Mucosa of rectum (tissue), 2 donors: Measurements from ENCODE around the gene GRIN2D.
"Not testable (repeated sequence)": the region's sequence is repeated elsewhere in the genome, so short reads cannot be mapped to it uniquely, and the experiment has no call there.

Source experiments
- H3K27ac ChIP-seq, 2 donors: one replicate each; pipeline ENCODE4 v1.7.0; 2013; ENCODE audit warnings: inconsistent platforms in 2 of 2, low read depth in 2 of 2, low read length in 2 of 2
- H3K27me3 ChIP-seq, 2 donors: one replicate each; pipeline ENCODE4 v1.7.0; 2013; ENCODE audit warnings: low read length in 2 of 2; ENCODE audit not compliant: control insufficient read depth in 2 of 2, insufficient read depth in 2 of 2
- H3K36me3 ChIP-seq, 2 donors: one replicate each; pipeline ENCODE4 v1.7.0; 2013; ENCODE audit warnings: low read length in 2 of 2; ENCODE audit not compliant: control insufficient read depth in 2 of 2, insufficient read depth in 2 of 2
- H3K4me1 ChIP-seq, 2 donors: one replicate each; pipeline ENCODE4 v1.7.0; 2013; ENCODE audit warnings: low read length in 2 of 2, mild to moderate bottlenecking in 1 of 2; ENCODE audit not compliant: control insufficient read depth in 2 of 2, insufficient read depth in 2 of 2
- H3K4me3 ChIP-seq, 2 donors: one replicate each; pipeline ENCODE4 v1.7.0; 2013; ENCODE audit warnings: low read length in 2 of 2
- H3K9ac ChIP-seq, 2 donors: one replicate each; pipeline ENCODE4 v1.7.0; 2013; ENCODE audit warnings: low read length in 2 of 2, low read depth in 1 of 2, mild to moderate bottlenecking in 1 of 2
- H3K9me3 ChIP-seq, 2 donors: one replicate each; pipeline ENCODE4 v1.7.0; 2013; ENCODE audit warnings: low read length in 2 of 2; ENCODE audit not compliant: control insufficient read depth in 2 of 2
- donor health status: healthy.
- donor health status: Normal muscosa, but diverticular disease.

The GRIN2D gene

DNA sequence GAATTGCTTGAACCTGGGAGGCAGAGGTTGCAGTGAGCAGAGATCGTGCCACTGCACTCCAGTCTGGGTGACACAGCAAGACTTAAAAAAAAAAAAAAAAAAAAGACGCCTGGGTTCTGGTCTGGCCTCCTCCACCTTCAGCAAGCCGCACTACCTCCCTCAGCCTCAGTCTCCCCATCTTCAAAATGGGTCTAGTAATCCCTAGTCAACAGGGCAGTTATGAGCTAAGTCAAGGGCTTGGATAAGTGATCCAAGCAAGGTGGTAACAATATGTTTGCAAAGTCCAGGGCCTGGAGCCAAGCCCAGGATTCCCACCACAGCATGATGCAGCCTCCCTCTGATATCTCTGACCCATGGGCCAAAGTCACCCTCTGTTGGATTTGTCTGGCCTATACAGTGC lies 6.5 kb upstream of the GRIN2D start:
- no peaks in the 10 kb centered on the region for H3K27me3 ChIP-seq
- no peak overlapping the region for H3K27ac ChIP-seq
- no peaks in the 10 kb centered on the region for H3K9me3 ChIP-seq
- no peak overlapping the region for H3K4me3 ChIP-seq
- peaks cover 41 to 52% of the 10 kb centered on the region in 2 donors for H3K36me3 ChIP-seq
- H3K4me1 ChIP-seq = peaks cover 0 to 3% of the 10 kb centered on the region in 2 donors
- H3K9ac ChIP-seq = no peak overlapping the region

DNA sequence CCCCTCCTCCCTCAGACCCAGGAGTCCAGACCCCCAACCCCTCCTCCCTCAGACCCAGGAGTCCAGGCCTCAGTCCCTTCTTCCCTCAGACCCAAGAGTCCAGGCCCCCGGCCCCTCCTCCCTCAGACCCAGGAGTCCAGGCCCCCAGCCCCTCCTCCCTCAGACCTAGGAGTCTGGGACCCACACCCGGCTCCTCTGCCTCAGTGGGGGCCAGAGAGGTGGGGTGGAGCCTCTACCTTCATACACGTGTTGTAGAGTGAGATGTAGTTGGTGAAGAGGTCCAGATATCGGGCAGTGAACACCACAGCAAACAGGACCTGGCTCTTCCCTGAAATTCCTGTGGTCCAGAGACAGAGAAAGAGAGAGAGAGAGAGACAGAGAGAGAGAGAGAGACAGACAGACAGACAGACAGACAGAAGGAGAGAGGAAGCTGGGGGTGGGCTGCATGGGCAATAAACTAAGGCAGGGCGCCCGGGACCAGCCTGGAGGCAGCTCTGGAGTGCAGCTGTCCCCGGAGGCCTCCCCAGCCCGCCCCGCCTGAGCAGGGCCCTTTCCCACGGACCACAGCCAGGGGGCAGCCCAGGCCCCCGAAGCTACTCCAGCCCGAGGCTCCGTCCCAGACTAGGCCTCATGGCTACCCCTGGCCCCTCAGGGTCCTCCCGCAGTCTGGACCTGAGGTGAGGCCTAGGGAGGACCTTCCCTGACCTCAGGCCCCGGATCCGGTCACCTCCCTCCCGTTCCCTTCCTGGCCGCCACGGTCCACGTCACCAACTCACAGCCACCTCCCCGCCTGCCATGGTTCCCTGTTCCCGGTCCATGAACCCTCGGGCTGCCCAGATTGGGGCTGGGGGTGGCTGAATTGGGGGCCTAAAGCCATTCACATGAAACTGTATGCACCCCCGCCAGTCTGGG lies 3.0 kb upstream of the GRIN2D start:
- peak overlapping the region; percentile 91 to 99 for H3K9ac ChIP-seq
- peaks cover 16 to 26% of the 10 kb centered on the region in 2 donors for H3K36me3 ChIP-seq
- peaks cover 14 to 25% of the 10 kb centered on the region in 2 donors for H3K27me3 ChIP-seq
- peak overlapping the region; percentile 90 to 92 for H3K27ac ChIP-seq
- H3K4me1 ChIP-seq = peaks cover 3 to 7% of the 10 kb centered on the region in 2 donors
- no peaks in the 10 kb centered on the region for H3K9me3 ChIP-seq
- peak overlapping the region; percentile 93 to 96 for H3K4me3 ChIP-seq

DNA sequence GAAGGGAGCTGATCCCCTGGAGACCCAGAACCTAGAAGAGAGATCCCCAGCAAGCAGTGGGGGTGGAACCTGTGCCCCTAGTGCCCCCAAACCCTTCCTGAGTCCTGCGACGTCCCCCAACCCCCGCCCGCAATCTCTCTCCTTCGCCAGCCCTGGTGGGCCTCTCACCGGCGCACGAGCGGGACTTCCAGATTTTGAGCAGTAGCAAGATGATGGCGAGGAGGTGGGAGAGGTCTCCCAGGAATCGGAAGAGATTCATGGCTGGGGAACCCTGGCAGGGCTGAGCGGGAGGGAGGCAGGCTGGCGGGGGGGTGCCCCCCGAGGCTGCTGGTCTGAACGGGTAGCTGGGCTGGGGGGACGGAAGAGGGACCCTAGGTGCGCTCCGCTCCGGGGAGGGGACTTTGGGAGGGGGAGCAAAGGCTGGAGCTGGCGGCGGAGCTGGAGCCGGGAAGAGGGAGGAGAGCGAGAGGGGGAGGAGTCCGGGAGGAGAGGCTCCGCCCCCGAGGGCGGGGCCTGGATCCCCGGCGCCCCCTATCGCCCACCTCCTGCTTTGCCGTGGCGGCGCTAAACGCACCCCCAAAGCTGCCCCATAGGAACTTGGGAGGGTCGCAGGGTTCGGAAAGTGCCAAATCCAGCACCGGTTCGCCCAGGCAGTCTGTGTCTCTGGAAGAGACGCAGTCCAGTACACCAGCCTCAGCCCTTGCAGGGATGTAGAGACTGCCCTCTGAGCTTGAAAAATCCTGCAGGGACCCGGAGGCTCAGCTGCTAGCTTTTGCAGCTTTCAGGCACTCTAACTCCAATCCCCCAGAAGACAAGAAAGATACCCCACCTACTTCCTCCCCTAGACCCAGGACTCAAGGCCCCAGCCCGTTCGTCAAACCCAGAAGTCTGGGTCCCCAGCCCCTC lies 2.1 kb upstream of the GRIN2D start, which contains the start of gene KDELR1:
KDELR1 (minus strand) TSS at position 452 of the 906 bp plus-strand sequence; CDS start at position 259, 193 bp downstream.
- Histone ChIP-seq H3K4me3 (peak within 1 kb of the TSS; percentile 93 to 96), H3K27me3 (peaks cover 21 to 34% of the 10 kb centered on the region in 2 donors), H3K27ac (peak within 1 kb of the TSS; percentile 90 to 92)

DNA sequence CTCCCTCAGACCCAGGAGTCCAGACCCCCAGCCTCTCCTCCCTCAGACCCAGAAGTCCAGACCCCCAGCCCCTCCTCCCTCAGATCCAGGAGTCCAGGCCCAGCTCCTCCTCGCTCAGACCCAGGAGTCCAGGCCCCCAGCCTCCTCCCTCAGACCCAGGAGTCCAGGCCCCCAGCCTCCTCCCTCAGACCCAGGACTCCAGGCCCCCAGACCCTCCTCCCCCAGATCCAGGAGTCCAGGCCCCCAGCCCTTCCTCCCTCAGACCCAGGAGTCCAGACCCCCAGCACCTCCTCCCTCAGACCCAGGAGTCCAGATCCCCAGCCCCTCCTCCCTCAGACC lies 1.5 kb upstream of the GRIN2D start:
- H3K9ac ChIP-seq, H3K27ac ChIP-seq, H3K9me3 ChIP-seq, H3K4me3 ChIP-seq, H3K4me1 ChIP-seq: not testable (repeated sequence)
- Histone ChIP-seq H3K36me3 (peaks cover 11 to 17% of the 10 kb centered on the region in 2 donors), H3K27me3 (peaks cover 24 to 40% of the 10 kb centered on the region in 2 donors)

More for the DNA sequence above, 2.1 kb upstream of the GRIN2D start, which contains the start of gene KDELR1:
- Histone ChIP-seq H3K9ac (peak within 1 kb of the TSS; percentile 91 to 99), H3K36me3 (peaks cover 11 to 20% of the 10 kb centered on the region in 2 donors), H3K4me1 (peaks cover 3 to 7% of the 10 kb centered on the region in 2 donors), H3K9me3 (no peaks in the 10 kb centered on the region)

DNA sequence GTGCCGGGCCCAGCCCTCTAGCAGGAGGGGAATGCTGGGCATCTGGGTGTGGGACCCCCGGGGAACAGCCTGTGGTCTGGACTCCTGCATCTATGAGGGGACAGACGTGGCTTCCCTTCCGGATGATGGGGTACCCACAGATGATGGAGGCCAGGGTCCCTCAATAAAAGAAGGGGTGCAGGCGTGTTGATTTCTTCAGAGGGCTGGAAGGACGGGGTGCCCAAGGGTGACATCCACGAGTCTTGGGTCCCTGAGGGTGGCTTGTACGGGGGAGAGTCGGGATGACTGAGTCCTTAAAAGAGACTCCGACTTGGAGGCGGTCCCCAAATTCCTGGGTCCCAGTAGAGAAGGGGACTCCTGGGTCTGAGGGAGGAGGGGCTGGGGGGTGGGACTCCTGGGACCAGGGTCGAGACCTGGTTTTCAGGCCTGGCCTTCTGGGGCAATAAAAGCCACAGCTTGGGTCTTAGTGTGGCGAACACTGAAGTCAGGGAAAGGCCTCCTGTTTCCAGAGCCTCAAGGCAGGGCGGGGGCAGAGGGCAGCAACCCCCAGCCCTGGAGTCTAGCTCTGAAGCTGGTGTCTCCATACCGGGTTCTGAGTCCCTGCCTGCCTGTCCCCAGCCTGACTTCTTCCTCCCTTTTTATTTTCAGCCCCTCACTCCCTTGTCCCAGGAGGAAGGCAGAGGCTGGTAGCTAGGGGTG lies 459 bp upstream of the GRIN2D start:
- no peak overlapping the region for H3K9ac ChIP-seq
- H3K4me1 ChIP-seq = peaks cover 8 to 16% of the 10 kb centered on the region in 2 donors
- no peak overlapping the region for H3K27ac ChIP-seq
- peaks cover 30 to 50% of the 10 kb centered on the region in 2 donors for H3K27me3 ChIP-seq
- H3K9me3 ChIP-seq = no peaks in the 10 kb centered on the region
- H3K36me3 ChIP-seq = peaks cover 6 to 8% of the 10 kb centered on the region in 2 donors
- no peak overlapping the region for H3K4me3 ChIP-seq

DNA sequence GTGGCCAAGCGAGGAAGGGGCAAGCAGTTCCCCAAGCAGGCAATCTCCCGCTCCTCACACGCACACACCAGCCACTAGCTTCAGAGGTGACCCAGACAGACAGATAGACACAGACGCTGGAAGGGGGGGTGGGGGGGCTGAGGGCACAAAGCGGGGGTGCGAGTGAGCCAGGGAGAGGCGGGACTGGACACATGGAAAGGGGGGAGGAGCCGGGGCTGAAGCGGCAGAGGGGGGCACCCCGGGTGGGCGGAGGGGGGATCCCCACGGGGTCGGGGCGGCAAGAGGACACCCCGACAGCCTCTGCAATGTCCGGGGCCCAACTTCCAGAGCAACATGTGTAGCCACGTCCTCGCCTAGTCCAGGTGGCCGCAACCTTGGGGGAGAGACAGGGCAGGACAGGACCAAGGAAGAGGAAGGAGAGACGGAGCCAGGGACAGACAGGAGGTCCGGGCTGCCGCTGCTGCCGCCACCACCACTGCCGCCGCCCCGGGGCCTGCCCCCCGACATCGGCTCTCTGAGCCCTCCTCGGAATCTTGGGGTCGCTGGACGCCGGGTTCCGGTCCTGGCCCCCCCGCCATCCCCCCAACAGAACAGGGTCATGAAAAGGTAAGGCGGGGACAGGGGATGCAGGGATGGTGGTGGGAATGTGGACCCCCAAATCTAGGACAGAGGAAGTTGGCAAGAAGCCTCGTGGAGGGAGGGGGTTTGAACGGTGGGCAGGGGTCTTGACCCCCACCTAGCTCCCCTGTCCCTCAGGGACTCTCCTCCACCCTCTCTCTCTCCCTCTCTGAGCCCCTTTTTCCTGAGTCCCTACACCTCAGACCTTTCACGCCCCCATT lies 1.1 kb downstream of the GRIN2D start:
- H3K36me3 ChIP-seq = no peaks in the 10 kb centered on the region
- no peak overlapping the region for H3K4me3 ChIP-seq
- H3K9ac ChIP-seq = no peak overlapping the region
- no peaks in the 10 kb centered on the region for H3K9me3 ChIP-seq
- H3K4me1 ChIP-seq = peaks cover 6 to 18% of the 10 kb centered on the region in 2 donors
- H3K27me3 ChIP-seq = peaks cover 31 to 51% of the 10 kb centered on the region in 2 donors
- H3K27ac ChIP-seq = no peak overlapping the region

DNA sequence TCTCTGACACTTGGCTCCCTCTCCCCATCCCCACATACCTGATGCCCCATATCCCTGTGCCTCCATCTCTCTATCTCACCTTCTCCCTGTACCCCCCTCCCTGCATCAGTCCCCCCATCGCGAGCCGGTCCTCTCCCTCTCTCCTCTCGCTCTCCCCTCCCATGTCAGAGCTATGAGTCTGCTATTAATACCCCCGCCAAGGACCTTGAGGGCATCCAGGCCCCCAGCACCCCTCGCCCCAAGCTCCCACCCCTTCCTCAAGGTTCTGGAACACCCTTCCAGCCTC lies 1.6 kb downstream of the GRIN2D start:
- H3K27ac ChIP-seq = no peak overlapping the region
- H3K36me3 ChIP-seq = no peaks in the 10 kb centered on the region
- no peak overlapping the region for H3K4me3 ChIP-seq
- no peaks in the 10 kb centered on the region for H3K9me3 ChIP-seq
- peaks cover 31 to 51% of the 10 kb centered on the region in 2 donors for H3K27me3 ChIP-seq
- no peak overlapping the region for H3K9ac ChIP-seq
- H3K4me1 ChIP-seq = peaks cover 6 to 18% of the 10 kb centered on the region in 2 donors

DNA sequence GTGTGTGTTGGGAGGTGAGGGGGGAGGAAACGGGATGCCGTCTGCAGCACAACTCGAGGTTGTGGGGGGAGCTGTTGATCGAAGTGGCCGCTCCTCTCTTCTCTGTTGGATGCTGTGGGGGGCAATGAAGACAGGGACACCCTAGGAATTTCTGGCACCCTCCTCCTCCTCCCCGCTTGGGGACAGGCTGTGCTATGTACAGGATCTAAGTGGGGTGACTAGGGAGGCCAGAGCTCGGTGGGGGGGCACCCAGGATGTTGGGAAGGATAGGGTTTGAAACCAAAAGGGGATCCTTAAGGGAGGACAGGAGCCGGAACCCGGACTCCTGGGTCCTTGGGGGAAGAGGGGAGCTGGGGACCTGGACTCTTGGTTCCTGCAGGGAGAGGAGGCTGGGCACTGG lies 2.0 kb downstream of the GRIN2D start:
- H3K27me3 ChIP-seq = peaks cover 31 to 51% of the 10 kb centered on the region in 2 donors
- peaks cover 6 to 20% of the 10 kb centered on the region in 2 donors for H3K4me1 ChIP-seq
- no peak overlapping the region for H3K4me3 ChIP-seq
- no peaks in the 10 kb centered on the region for H3K9me3 ChIP-seq
- no peak overlapping the region for H3K9ac ChIP-seq
- H3K36me3 ChIP-seq = no peaks in the 10 kb centered on the region
- H3K27ac ChIP-seq = no peak overlapping the region
